Measurements from ENCODE around the gene LRIG1. TPM values are rescaled to one million over a fixed set of nuclear protein-coding genes. Genes with fewer than 3 reads are reported as not detected.

The LRIG1 gene, protein sequence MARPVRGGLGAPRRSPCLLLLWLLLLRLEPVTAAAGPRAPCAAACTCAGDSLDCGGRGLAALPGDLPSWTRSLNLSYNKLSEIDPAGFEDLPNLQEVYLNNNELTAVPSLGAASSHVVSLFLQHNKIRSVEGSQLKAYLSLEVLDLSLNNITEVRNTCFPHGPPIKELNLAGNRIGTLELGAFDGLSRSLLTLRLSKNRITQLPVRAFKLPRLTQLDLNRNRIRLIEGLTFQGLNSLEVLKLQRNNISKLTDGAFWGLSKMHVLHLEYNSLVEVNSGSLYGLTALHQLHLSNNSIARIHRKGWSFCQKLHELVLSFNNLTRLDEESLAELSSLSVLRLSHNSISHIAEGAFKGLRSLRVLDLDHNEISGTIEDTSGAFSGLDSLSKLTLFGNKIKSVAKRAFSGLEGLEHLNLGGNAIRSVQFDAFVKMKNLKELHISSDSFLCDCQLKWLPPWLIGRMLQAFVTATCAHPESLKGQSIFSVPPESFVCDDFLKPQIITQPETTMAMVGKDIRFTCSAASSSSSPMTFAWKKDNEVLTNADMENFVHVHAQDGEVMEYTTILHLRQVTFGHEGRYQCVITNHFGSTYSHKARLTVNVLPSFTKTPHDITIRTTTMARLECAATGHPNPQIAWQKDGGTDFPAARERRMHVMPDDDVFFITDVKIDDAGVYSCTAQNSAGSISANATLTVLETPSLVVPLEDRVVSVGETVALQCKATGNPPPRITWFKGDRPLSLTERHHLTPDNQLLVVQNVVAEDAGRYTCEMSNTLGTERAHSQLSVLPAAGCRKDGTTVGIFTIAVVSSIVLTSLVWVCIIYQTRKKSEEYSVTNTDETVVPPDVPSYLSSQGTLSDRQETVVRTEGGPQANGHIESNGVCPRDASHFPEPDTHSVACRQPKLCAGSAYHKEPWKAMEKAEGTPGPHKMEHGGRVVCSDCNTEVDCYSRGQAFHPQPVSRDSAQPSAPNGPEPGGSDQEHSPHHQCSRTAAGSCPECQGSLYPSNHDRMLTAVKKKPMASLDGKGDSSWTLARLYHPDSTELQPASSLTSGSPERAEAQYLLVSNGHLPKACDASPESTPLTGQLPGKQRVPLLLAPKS
- polyA plus RNA-seq (ENCODE audit: insufficient read length in 10 of 10), result 100 to 1,000 TPM in 8 of 10 donors, 10 to 100 TPM in 2; 95.5 to 145 (median 124) TPM
- long read RNA-seq, donor 1, full-length matches to known transcripts, result 2 of 8 reads
- long read RNA-seq, donor 1, partial matches to known transcripts, result 6 of 8 reads
- long read RNA-seq, donor 1, other reads (novel, unspliced or antisense), result 0 of 8 reads
- long read RNA-seq, donor 2, full-length matches to known transcripts, result 7 of 7 reads
- long read RNA-seq, donor 2, partial matches to known transcripts, result 0 of 7 reads
- long read RNA-seq, donor 2, other reads (novel, unspliced or antisense), result 0 of 7 reads
- long read RNA-seq, donor 3, result 0 reads
- long read RNA-seq, donor 4, full-length matches to known transcripts, result 5 of 10 reads
- long read RNA-seq, donor 4, partial matches to known transcripts, result 5 of 10 reads
- long read RNA-seq, donor 4, other reads (novel, unspliced or antisense), result 0 of 10 reads
- long read RNA-seq, donor 5, full-length matches to known transcripts, result 3 of 13 reads
- long read RNA-seq, donor 5, partial matches to known transcripts, result 10 of 13 reads
- long read RNA-seq, donor 5, other reads (novel, unspliced or antisense), result 0 of 13 reads
- long read RNA-seq, donor 6, full-length matches to known transcripts, result 6 of 62 reads
- long read RNA-seq, donor 6, partial matches to known transcripts, result 56 of 62 reads
- long read RNA-seq, donor 6, other reads (novel, unspliced or antisense), result 0 of 62 reads
- long read RNA-seq, donor 7, full-length matches to known transcripts, result 4 of 21 reads
- long read RNA-seq, donor 7, partial matches to known transcripts, result 17 of 21 reads
- long read RNA-seq, donor 7, other reads (novel, unspliced or antisense), result 0 of 21 reads
- long read RNA-seq, donor 8, full-length matches to known transcripts, result 2 of 2 reads
- long read RNA-seq, donor 8, partial matches to known transcripts, result 0 of 2 reads
- long read RNA-seq, donor 8, other reads (novel, unspliced or antisense), result 0 of 2 reads
- long read RNA-seq, donor 9, full-length matches to known transcripts, result 1 of 1 reads
- long read RNA-seq, donor 9, partial matches to known transcripts, result 0 of 1 reads
- long read RNA-seq, donor 9, other reads (novel, unspliced or antisense), result 0 of 1 reads

DNA sequence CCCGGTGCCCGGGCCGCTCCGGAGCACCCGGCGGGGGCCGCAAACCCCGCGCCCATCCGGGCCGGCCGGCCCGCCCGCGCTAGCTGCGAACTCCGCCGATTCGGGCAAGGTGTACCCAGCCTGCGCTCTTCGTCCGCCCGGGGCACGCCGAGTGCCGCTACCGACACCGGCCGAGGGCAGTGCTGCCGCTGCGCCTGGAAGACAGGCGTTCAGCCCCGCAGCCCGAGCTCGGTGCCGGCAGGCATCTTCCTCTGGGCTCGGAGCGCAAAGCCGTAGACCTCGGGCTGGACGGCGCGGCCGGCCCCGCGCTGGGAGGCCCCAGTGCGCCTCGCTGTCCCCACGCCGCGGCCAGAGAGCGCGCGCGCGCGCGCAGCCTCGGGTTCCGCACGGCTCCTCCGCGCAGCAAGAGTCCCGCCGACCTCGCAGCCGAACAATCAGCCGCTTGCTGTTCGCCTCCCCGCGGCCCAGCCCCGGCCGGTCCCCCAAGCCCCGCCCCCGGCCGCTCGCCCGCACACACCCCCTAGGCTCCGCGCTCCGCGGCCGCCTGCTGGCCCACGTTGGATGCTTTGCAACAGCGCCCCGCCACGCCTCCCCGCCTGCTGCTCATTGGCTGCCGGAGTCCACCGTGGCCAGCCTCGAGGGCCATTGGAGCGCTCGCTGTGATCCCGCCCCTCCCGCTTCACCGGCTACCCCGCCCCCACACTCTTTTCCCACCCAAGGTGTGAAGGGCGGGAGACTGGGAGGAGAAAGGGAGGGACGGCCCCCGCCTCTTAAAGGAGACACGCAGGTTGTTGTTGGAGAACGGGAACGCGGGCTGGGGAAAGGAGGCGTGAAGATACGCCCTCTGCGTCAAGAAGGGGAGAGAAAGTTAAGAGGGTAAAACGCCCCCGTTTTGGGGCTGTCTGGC lies at the start of gene LRIG1:
Gene LRIG1, minus strand, starts transcription at position 447 of the 907 bp plus-strand sequence. CDS start 615 bp downstream, outside the sequence.
- peak; percentile 97 to 99 (median 99) for DNase-seq

GRCh38 chr3:66544619-66545429 lies 44.0 kb upstream of the LRIG1 start:
- DNase-seq, result no peak

DNA sequence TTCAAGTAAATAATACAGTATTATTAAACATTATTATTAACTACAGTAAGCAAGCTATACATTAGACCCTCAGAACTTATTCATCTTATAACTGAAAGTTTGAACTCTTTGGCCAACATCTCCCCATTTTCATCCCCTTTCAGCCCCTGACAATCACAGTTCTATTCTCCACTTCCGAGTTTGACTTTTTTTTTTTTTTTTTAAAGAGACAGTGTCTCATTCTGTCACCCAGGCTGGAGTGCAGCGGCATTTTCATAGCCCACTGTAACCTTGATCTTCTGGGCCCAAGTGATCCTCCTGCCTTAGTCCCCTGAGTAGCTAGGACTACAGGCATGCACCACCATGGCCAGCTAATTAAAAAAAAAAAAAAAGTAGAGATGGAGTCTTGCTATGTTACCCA lies 41.3 kb upstream of the LRIG1 start:
- no peak for DNase-seq

GRCh38 chr3:66539466-66539989 lies 38.7 kb upstream of the LRIG1 start:
- no peak for DNase-seq

- no peak for DNase-seq
Measured at GRCh38 chr3:66538390-66538789, 37.6 kb upstream of the LRIG1 start.

DNA sequence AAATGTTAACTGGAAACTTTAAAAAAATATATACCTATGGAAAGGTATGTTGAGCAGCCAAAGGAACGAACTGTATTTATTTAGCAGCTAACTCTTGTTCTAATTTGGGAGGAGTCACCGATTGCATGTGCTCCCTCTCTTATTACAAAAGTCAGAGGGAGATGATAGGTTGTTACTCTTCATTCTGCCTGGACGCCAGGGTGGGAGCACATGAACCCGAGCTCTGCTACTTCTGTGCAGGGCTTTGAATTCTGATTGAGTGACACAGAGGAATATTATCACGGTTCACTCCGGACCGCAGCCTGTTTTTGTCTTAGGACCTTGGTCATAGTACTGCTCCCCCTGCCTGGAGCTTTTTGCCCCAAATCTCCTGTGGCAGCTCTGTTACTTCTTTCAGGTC lies 36.9 kb upstream of the LRIG1 start:
- DNase-seq, result no peak

- no peak for DNase-seq
Measured at GRCh38 chr3:66536791-66537190, 36.0 kb upstream of the LRIG1 start.

DNA sequence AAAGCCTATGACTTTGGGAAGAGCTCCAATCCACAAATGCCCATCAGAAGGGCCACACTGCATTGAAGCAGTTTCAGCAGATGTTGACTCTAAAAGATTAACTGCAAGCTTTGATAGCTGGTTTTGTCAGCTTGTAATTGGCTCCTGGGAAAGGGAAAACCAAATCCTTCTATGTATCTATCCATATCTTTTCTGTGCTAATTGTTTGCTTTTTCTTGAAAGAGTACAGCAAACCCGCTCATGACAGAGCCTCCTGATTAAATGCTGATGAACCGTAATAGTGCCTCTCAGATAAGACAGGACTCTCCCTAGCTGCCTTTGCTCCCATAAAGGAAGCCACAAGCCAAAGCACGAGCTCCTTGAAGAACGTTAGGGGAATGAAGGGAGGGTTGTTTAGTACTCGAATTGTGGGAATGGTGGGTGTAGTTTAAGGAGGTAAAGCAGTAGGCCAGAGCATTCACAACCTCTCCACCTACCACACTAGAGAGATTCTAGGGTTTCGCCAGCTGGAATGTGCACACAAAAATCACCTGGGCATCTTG lies 33.6 kb upstream of the LRIG1 start:
- DNase-seq, result no peak

DNA sequence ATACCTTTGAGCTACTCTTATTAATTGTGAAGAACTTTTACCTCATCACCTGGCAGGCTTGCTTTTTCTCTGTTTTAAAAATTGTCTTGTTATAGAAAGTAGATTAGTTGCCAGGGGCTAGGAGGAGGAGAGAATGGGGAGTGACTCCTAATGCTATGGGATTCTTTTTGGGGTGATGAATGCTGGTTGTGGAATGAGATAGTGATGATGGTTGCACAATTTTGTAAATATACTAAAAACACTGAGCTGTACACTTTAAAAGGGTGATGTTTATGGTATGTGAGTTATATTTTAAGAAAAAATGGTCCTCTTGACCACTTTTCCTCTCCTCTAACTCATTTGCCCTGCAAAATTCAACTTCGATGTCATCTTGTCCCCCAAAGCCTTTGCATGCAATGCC lies 31.8 kb upstream of the LRIG1 start:
- no peak for DNase-seq

GRCh38 chr3:66532160-66532587 lies 31.4 kb upstream of the LRIG1 start:
- DNase-seq, result no peak

DNA sequence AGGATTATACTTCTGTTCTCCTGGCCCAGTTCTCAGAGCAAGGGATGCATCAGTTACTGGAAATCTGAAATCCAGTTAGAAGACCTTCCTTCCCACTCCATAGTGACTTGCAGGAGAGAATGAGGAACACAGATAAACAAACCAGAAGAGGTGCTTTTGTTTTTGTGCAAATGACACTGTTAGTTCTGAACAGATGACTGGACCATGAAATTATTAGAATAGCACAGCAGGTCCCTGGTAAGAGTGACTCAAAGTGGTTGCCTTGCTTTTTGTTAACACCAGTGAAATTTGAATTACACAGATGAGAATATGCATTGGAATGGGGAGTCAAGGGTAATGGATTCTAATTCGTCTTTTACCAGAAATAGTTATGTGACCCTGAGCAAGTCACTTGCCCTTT lies 30.4 kb upstream of the LRIG1 start:
- DNase-seq, result no peak

DNA sequence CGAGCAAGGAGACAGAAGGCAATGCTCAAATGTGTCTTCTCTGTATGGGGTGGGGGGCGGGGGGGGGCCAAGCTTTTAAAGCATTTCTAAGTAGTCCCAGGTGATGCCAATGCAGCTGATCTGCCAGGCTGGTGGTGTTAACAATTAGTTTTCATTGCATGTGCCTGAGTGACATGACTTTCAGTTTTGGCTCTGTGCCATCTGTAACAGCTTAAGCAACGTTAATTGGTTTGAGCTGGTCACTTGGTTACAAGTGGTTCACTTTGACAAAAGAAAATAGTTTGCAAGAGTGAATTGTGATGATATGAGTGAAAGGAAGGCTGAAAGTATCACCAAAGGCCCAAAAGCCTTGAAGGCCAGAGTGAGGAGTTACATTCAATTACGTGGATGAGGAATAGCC lies 26.4 kb upstream of the LRIG1 start:
- no peak for DNase-seq

- DNase-seq, result no peak
Measured at GRCh38 chr3:66525771-66526170, 24.9 kb upstream of the LRIG1 start.

GRCh38 chr3:66520724-66521123 lies 19.9 kb upstream of the LRIG1 start:
- no peak for DNase-seq

DNA sequence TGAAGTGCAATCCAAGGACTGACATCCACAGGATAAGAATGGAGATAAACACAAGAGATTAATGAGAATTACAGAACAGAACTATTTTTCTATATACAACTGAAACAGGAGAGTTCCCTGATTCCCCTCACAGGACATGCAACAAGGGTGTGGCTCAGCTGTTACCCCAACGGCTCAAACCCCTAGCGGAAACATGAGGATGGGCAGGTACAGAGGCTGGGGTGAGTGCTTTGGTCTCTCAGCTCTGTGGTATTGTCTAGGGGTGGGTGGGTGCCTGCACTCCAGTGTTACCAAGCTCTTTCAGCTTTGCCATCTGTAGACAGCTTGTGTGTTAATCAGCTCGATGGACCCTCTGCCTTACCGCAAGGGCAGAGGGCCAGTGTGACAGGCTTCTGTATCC lies 17.8 kb upstream of the LRIG1 start:
- DNase-seq, result no peak

- peak in 1 of 3 donors; percentile 51 for DNase-seq
Measured at GRCh38 chr3:66518126-66518525, 17.3 kb upstream of the LRIG1 start.

- DNase-seq, result no peak
Measured at GRCh38 chr3:66517241-66517640, 16.4 kb upstream of the LRIG1 start.
